Neuronal stem cell (in vitro differentiated cells): ENCODE measurements around the gene TTBK1.

Experiments
- DNase-seq: peaks from one replicate; pipeline ENCODE4 v3.0.0-alpha.2; 2013; ENCODE audit warnings: low spot score
- H2AFZ ChIP-seq: one replicate; pipeline ENCODE4 v1.6.1; 2013; ENCODE audit warnings: mild to moderate bottlenecking, low read length, inconsistent platforms
- H2AK5ac ChIP-seq: 2 replicates; pipeline ENCODE4 v1.6.1; 2013; ENCODE audit warnings: low read depth, mild to moderate bottlenecking, inconsistent platforms, low read length, moderate library complexity, mixed read lengths
- H2BK120ac ChIP-seq: 2 replicates; pipeline ENCODE4 v1.6.1; 2013; ENCODE audit warnings: low read depth, mild to moderate bottlenecking, inconsistent platforms, low read length, moderate library complexity, mixed read lengths
- H2BK12ac ChIP-seq: one replicate; pipeline ENCODE4 v1.6.1; 2013; ENCODE audit warnings: low read length, inconsistent platforms
- H2BK15ac ChIP-seq: 2 replicates; pipeline ENCODE4 v1.6.1; 2013; ENCODE audit warnings: mild to moderate bottlenecking, low read length, inconsistent platforms, mixed read lengths
- H2BK5ac ChIP-seq: one replicate; pipeline ENCODE4 v1.6.1; 2013; ENCODE audit warnings: inconsistent platforms, mild to moderate bottlenecking, low read length, moderate library complexity
- H3K14ac ChIP-seq: one replicate; pipeline ENCODE4 v1.6.1; 2013; ENCODE audit warnings: low read length, inconsistent platforms
- H3K18ac ChIP-seq: 2 replicates; pipeline ENCODE4 v1.6.1; 2013; ENCODE audit warnings: low read length, inconsistent platforms
- H3K23ac ChIP-seq: 2 replicates; pipeline ENCODE4 v1.6.1; 2013; ENCODE audit warnings: low read depth, mild to moderate bottlenecking, mixed read lengths, low read length, inconsistent platforms; ENCODE audit not compliant: poor library complexity
- H3K27ac ChIP-seq: replicated peaks from 3 replicates; pipeline ENCODE4 v1.5.1; 2013; ENCODE audit warnings: low read length, inconsistent platforms
- H3K27me3 ChIP-seq, 3 experiments: 2 replicates each; pipeline ENCODE4 v1.6.1; 2013; ENCODE audit warnings: low read length in 3 of 3, mild to moderate bottlenecking in 2 of 3, inconsistent platforms in 1 of 3, low read depth in 1 of 3, mixed read lengths in 1 of 3, moderate library complexity in 1 of 3; ENCODE audit not compliant: control insufficient read depth in 3 of 3, insufficient read depth in 3 of 3
- H3K36me3 ChIP-seq, 2 donors: replicated peaks in 1 of 2; 2 replicates each; pipeline ENCODE4 v1.6.1; 2013; ENCODE audit warnings: low read length in 2 of 2; ENCODE audit not compliant: control insufficient read depth in 2 of 2, insufficient read depth in 2 of 2
- H3K4ac ChIP-seq: 2 replicates; pipeline ENCODE4 v1.6.1; 2013; ENCODE audit warnings: inconsistent platforms, mild to moderate bottlenecking, low read length, moderate library complexity
- H3K4me1 ChIP-seq, 2 donors: 1 replicate in 1 of 2; 2 replicates in 1 of 2; pipeline ENCODE4 v1.6.1; 2013; ENCODE audit warnings: low read length in 2 of 2, low read depth in 1 of 2; ENCODE audit not compliant: control insufficient read depth in 2 of 2, insufficient read depth in 1 of 2
- H3K4me2 ChIP-seq: one replicate; pipeline ENCODE4 v1.6.1; 2013; ENCODE audit warnings: mild to moderate bottlenecking, low read length, inconsistent platforms; ENCODE audit not compliant: insufficient read depth, poor library complexity, severe bottlenecking
- H3K4me3 ChIP-seq, 2 donors: 2 replicates each; pipeline ENCODE4 v1.5.1; 2013; ENCODE audit warnings: low read length in 2 of 2, mild to moderate bottlenecking in 2 of 2, inconsistent platforms in 1 of 2, moderate library complexity in 1 of 2
- H3K79me1 ChIP-seq: one replicate; pipeline ENCODE4 v1.6.1; 2013; ENCODE audit warnings: low read depth, mild to moderate bottlenecking, inconsistent platforms, low read length, moderate library complexity
- H3K9ac ChIP-seq: one replicate; pipeline ENCODE4 v1.6.1; 2013; ENCODE audit warnings: mild to moderate bottlenecking, low read depth, low read length, inconsistent platforms; ENCODE audit not compliant: poor library complexity
- H3K9me3 ChIP-seq, 2 donors: replicated peaks in 1 of 2; 2 replicates each; pipeline versions ENCODE3 to v1.6.1; 2013; ENCODE audit warnings: low read length in 2 of 2, mild to moderate bottlenecking in 2 of 2, inconsistent platforms in 1 of 2, low read depth in 1 of 2, mixed read lengths in 1 of 2, moderate library complexity in 1 of 2; ENCODE audit not compliant: control insufficient read depth in 2 of 2, insufficient read depth in 1 of 2
- H4K8ac ChIP-seq: one replicate; pipeline ENCODE4 v1.6.1; 2013; ENCODE audit warnings: low read depth, mild to moderate bottlenecking, inconsistent platforms, low read length, moderate library complexity
- H4K91ac ChIP-seq: one replicate; pipeline ENCODE4 v1.6.1; 2013; ENCODE audit warnings: low read length, low read depth, mild to moderate bottlenecking, inconsistent platforms; ENCODE audit not compliant: poor library complexity
- WGBS, 2 donors: extraction: QIAGEN DNeasy Blood & Tissue Kit; methylation state at CpG; one replicate each; pipeline ENCODE4 v1.1.7; 2013; ENCODE audit warnings: missing lambda C conversion rate in 2 of 2, mixed read lengths in 1 of 2; ENCODE audit not compliant: insufficient read length in 2 of 2, insufficient replicate concordance in 1 of 2; ENCODE audit errors: extremely low coverage in 2 of 2; 5-methylcytosine and 5-hydroxymethylcytosine counted together

Gene TTBK1

DNA sequence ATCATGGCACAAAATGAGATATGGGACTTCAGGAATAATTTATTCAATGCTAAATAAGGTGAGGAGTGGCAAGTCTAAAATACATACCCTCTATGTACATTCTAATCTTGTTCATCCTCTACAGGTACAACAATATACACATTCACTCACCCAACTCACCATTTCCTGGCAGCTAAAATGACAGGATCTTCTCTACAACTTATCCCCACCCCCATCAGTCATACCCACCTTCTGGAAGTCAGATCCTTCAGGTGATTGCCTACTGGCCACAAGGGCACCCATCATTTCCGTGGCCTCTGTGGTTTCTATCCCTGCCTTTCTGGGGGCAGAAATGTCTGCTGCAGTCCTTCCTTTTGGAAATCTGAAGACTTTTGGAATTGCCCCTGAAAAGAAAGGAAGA lies 88.2 kb downstream of the TTBK1 start:
- Histone ChIP-seq H2BK5ac (no peak overlapping the region), H3K18ac (no peak overlapping the region), H3K9me3 (no peaks in the 10 kb centered on the region), H3K4ac (no peak overlapping the region), H3K4me3 (no peak overlapping the region), H2BK15ac (no peak overlapping the region), H3K27ac (no peak overlapping the region), H3K14ac (no peak overlapping the region), H3K27me3 (no peaks in the 10 kb centered on the region), H3K79me1 (no peaks in the 10 kb centered on the region), H3K4me1 (no peaks in the 10 kb centered on the region), H2BK12ac (no peak overlapping the region), H2BK120ac (no peak overlapping the region), H4K91ac (no peak overlapping the region), H3K9ac (no peak overlapping the region), H3K4me2 (no peak overlapping the region), H3K23ac (no peak overlapping the region), H4K8ac (no peak overlapping the region), H2AFZ (no peak overlapping the region), H3K36me3 (peaks cover 2 to 5% of the 10 kb centered on the region in 2 donors), H2AK5ac (no peak overlapping the region)
- DNase-seq: no peak
- no CpG with 5 or more reads among the region's 1 CpG for WGBS, 2 donors

GRCh38 chr6:43331891-43332290 lies 88.6 kb downstream of the TTBK1 start:
- Histone ChIP-seq H3K79me1 (no peaks in the 10 kb centered on the region), H3K27me3 (no peaks in the 10 kb centered on the region), H3K23ac (no peak overlapping the region), H3K9me3 (no peaks in the 10 kb centered on the region), H2BK120ac (no peak overlapping the region), H2AK5ac (no peak overlapping the region), H2BK15ac (no peak overlapping the region), H2BK5ac (no peak overlapping the region), H3K4me3 (no peak overlapping the region), H2BK12ac (no peak overlapping the region), H3K36me3 (peaks cover 3 to 8% of the 10 kb centered on the region in 2 donors), H2AFZ (no peak overlapping the region), H3K4me2 (no peak overlapping the region), H3K18ac (no peak overlapping the region), H3K14ac (no peak overlapping the region), H3K4me1 (no peaks in the 10 kb centered on the region), H4K8ac (no peak overlapping the region), H3K4ac (no peak overlapping the region), H3K27ac (no peak overlapping the region), H4K91ac (no peak overlapping the region), H3K9ac (no peak overlapping the region)
- DNase-seq: no peak
- WGBS, 2 donors: 100% methylated on average over 2 of the region's 4 CpGs; no CpG with 5 or more reads in 1 of the 2 donors

GRCh38 chr6:43334466-43335095 lies 91.3 kb downstream of the TTBK1 start:
- Histone ChIP-seq H2AFZ (no peak overlapping the region), H3K27ac (no peak overlapping the region), H4K8ac (no peak overlapping the region), H2BK120ac (no peak overlapping the region), H2BK5ac (no peak overlapping the region), H4K91ac (no peak overlapping the region), H3K9ac (no peak overlapping the region), H3K4ac (no peak overlapping the region), H3K23ac (no peak overlapping the region), H2AK5ac (no peak overlapping the region), H3K9me3 (no peaks in the 10 kb centered on the region), H3K14ac (no peak overlapping the region), H3K18ac (no peak overlapping the region), H3K36me3 (peaks cover 13 to 34% of the 10 kb centered on the region in 2 donors), H3K4me2 (no peak overlapping the region), H3K79me1 (no peaks in the 10 kb centered on the region), H3K4me1 (no peaks in the 10 kb centered on the region), H3K4me3 (no peak overlapping the region), H2BK15ac (no peak overlapping the region), H3K27me3 (no peaks in the 10 kb centered on the region), H2BK12ac (no peak overlapping the region)
- DNase-seq: peak; percentile 38
- no CpG with 5 or more reads among the region's 2 CpGs for WGBS, 2 donors

DNA sequence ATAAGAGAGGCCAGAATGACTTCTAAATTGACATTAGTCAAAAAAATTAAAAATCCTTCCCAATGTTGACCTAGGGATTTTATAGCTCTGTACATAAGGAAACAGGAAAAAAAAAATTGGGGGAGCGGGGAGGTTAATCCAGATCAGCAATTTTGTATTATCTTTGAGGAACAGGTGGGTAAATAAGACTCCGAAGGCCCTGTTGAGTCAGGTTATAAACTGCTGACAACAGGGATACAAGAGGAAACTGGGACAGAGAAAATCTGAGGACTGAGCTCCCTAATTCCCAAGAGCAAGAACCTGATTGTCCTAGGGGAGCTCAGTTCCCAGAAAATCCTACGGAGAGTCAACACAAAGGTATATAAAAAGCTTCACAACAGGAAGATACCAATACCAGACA lies 92.2 kb downstream of the TTBK1 start:
- DNase-seq: no peak
- H2BK15ac ChIP-seq: no peak overlapping the region
- no peak overlapping the region for H2BK5ac ChIP-seq
- no peak overlapping the region for H3K27ac ChIP-seq
- no peaks in the 10 kb centered on the region for H3K79me1 ChIP-seq
- no peak overlapping the region for H2BK120ac ChIP-seq
- no peak overlapping the region for H2AK5ac ChIP-seq
- no peaks in the 10 kb centered on the region for H3K9me3 ChIP-seq
- H3K27me3 ChIP-seq: no peaks in the 10 kb centered on the region
- no peak overlapping the region for H3K4ac ChIP-seq
- H2AFZ ChIP-seq: no peak overlapping the region
- WGBS, 2 donors: no CpG with 5 or more reads among the region's 3 CpGs
- no peak overlapping the region for H4K91ac ChIP-seq
- no peak overlapping the region for H2BK12ac ChIP-seq
- no peak overlapping the region for H3K9ac ChIP-seq
- H3K36me3 ChIP-seq: peaks cover 16 to 43% of the 10 kb centered on the region in 2 donors
- no peak overlapping the region for H3K14ac ChIP-seq
- no peak overlapping the region for H4K8ac ChIP-seq
- H3K23ac ChIP-seq: no peak overlapping the region
- no peak overlapping the region for H3K4me2 ChIP-seq
- no peak overlapping the region for H3K18ac ChIP-seq
- H3K4me3 ChIP-seq: no peak overlapping the region
- no peaks in the 10 kb centered on the region for H3K4me1 ChIP-seq
